Epidermal melanocyte (primary cell): ENCODE data around the gene GUCY2D.
"Not testable (repeated sequence)": the region's sequence is repeated elsewhere in the genome, so short reads cannot be mapped to it uniquely, and the experiment has no call there.

Experiments used
- DNase-seq: peaks from one replicate; pipeline ENCODE4 v3.0.0; 2011; ENCODE audit warnings: low spot score; ENCODE audit not compliant: insufficient read length

Gene GUCY2D

GRCh38 chr17:8016632-8017424, 14.4 kb downstream of the GUCY2D start:
- no peak for DNase-seq

GRCh38 chr17:8018436-8018835, 16.0 kb downstream of the GUCY2D start:
- no peak for DNase-seq

GRCh38 chr17:8019166-8019565, 16.8 kb downstream of the GUCY2D start:
- no peak for DNase-seq

GRCh38 chr17:8019665-8020650, 17.5 kb downstream of the GUCY2D start:
- no peak for DNase-seq

GRCh38 chr17:8020776-8021564, 18.6 kb downstream of the GUCY2D start:
- DNase-seq = no peak

GRCh38 chr17:8021565-8022359, 19.3 kb downstream of the GUCY2D start:
- DNase-seq = no peak

GRCh38 chr17:8022360-8023003, 20.1 kb downstream of the GUCY2D start:
- no peak for DNase-seq

- not testable (repeated sequence) for DNase-seq
These were observed 21.7 kb downstream of the GUCY2D start for GRCh38 chr17:8024161-8024560.

- DNase-seq = no peak
These were observed 22.9 kb downstream of the GUCY2D start for GRCh38 chr17:8025176-8025911.

- DNase-seq = no peak
These were observed 26.7 kb downstream of the GUCY2D start for GRCh38 chr17:8029121-8029520.

GRCh38 chr17:8031261-8031661, 28.8 kb downstream of the GUCY2D start:
- DNase-seq = no peak

GRCh38 chr17:8031950-8032349, 29.5 kb downstream of the GUCY2D start:
- DNase-seq = no peak

GRCh38 chr17:8032442-8032841, 30.0 kb downstream of the GUCY2D start:
- DNase-seq = no peak

GRCh38 chr17:8038954-8039610, 36.7 kb downstream of the GUCY2D start, which contains the start of gene ALOX15B:
TSS of gene ALOX15B (plus strand) at chr17:8039059. CDS start at chr17:8039156, 97 bp downstream.
- DNase-seq = no peak

- DNase-seq = no peak
These were observed 37.3 kb downstream of the GUCY2D start for GRCh38 chr17:8039611-8040168.

- DNase-seq = peak; percentile 36
These were observed 39.0 kb downstream of the GUCY2D start for GRCh38 chr17:8041249-8041928.

GRCh38 chr17:8041979-8042378, 39.6 kb downstream of the GUCY2D start:
- DNase-seq = no peak
